Heart left ventricle (tissue), 16 donors: ENCODE results near the gene MYH11. TPM values are rescaled to one million over a fixed set of nuclear protein-coding genes. Genes with fewer than 3 reads are reported as not detected.

ENCODE experiments used
- ATAC-seq, 4 donors: fragments of 200-7000 bp; cut with Tn5 transposase; one replicate each; pipeline ENCODE4 v1.9.1; 2020 to 2022; ENCODE audit warnings: moderate library complexity in 4 of 4, mild to moderate bottlenecking in 3 of 4, moderate number of reproducible peaks in 1 of 4
- DNase-seq, 5 donors: peaks; one replicate each; pipeline ENCODE4 v3.0.0-alpha.2; 2020
- H3K27ac ChIP-seq, 12 donors: fragments of 200-600 bp; sonication (generic) in 4 of 12; one replicate each; pipeline versions ENCODE4 v1.5.0 to v1.8.0; 2016 to 2022; ENCODE audit warnings: mild to moderate bottlenecking in 2 of 12
- H3K27me3 ChIP-seq, 9 donors: fragments of 200-600 bp; sonication (generic) in 2 of 9; one replicate each; pipeline versions ENCODE4 v1.5.1 to v1.8.0; 2016 to 2022; ENCODE audit warnings: mild to moderate bottlenecking in 3 of 9
- H3K36me3 ChIP-seq, 9 donors: fragments of 200-600 bp; sonication (generic) in 2 of 9; one replicate each; pipeline versions ENCODE4 v1.5.0 to v1.8.0; 2018 to 2022; ENCODE audit warnings: mild to moderate bottlenecking in 2 of 9
- H3K4me1 ChIP-seq, 12 donors: fragments of 200-600 bp; sonication (generic) in 4 of 12; one replicate each; pipeline versions ENCODE4 v1.5.0 to v1.8.0; 2016 to 2022; ENCODE audit warnings: mild to moderate bottlenecking in 3 of 12
- H3K4me3 ChIP-seq, 12 donors: fragments of 200-600 bp; sonication (generic) in 4 of 12; one replicate each; pipeline versions ENCODE4 v1.5.0 to v1.8.0; 2017 to 2022; ENCODE audit warnings: mild to moderate bottlenecking in 9 of 12, moderate library complexity in 4 of 12
- H3K9me3 ChIP-seq, 12 donors: fragments of 200-600 bp; sonication (generic) in 4 of 12; one replicate each; pipeline versions ENCODE4 v1.5.0 to v1.8.0; 2016 to 2022; ENCODE audit warnings: mild to moderate bottlenecking in 1 of 12
- POLR2A ChIP-seq, 2 donors: fragments of 450-650 bp; IDR thresholded peaks; one replicate each; pipeline ENCODE4 v1.6.1; 2017; ENCODE audit warnings: antibody characterized with exemption in 2 of 2, mild to moderate bottlenecking in 2 of 2, moderate library complexity in 2 of 2
- WGBS, 4 donors: extraction: QIAGEN DNeasy Blood & Tissue Kit in 2 of 4; methylation state at CpG; one replicate each; pipeline versions ENCODE4 v1.1.5 to v1.1.7; 2013 to 2018; 5-methylcytosine and 5-hydroxymethylcytosine counted together
- intact Hi-C, 10 donors: fragments of 100-400 bp; cut with DNase I; formaldehyde crosslinking; loops; one replicate each; pipeline versions ENCODE4 v1.11.1 to v1.14.2; 2022
- polyA plus RNA-seq, 2 donors: library from polyadenylated mRNA; stranded (reverse); fragments of 200-250 nt; gene quantifications; one replicate each; pipeline ENCODE4 v1.2.3, GENCODE V29; 2013
- total RNA-seq, 9 donors: library from RNA; depleted of rRNA in 2 of 9; stranded (reverse); fragments of >200 nt in 2 of 9; fragmentation: NEBNext Ultra II Directional in 3 of 9; extraction: Animal tissue kit (Norgen Biotek cat#: 25700) in 3 of 9; gene quantifications; one replicate each; pipeline versions ENCODE4 v1.1.0 to v1.2.4, GENCODE V29; 2016 to 2023
- TF ChIP-seq, protein P1 (sequence below), 12 donors: fragments of 200-600 bp; sonication (generic) in 4 of 12; IDR thresholded peaks; one replicate each; pipeline versions ENCODE4 v1.5.0 to v1.8.0; 2018 to 2022; ENCODE audit warnings: antibody characterized with exemption in 12 of 12, mild to moderate bottlenecking in 5 of 12
- donor health status: ischemic (EF 13 %, LVEDD 7.1; RV severe dilation, severe dysfunction).
- donor health status: healthy with polysubstance abuse.
- donor health status: DM: no; HTN: yes; CAD: no.
- donor health status: DM: no; HTN: no; CAD: no.
- donor health status: ischemic (EF 25% LVEDD 6.9; RV normal size, moderate dysfunction).
- donor health status: ischemic (EF 25% LVEDD 5.7; RV mildly dilated, moderate dysfunction).
- donor health status: healthy.
- donor health status: DM: yes; HTN: yes; CAD: no.
- donor health status: ischemic (EF 35%, LVEDD 5.7; RV mildly dilated, moderate dysfunction).
- donor health status: nonischemic (EF 11% LVEDD 7.7; RV severe dilation, severe dysfunction).
- donor health status: DM: yes; HTN: yes; CAD: no.
- donor health status: PGD.
- donor health status: ischemic (EF 29% LVEDD 5.4; RV normal size, mild dysfunction).
- donor health status: nonischemic (EF 23%, LVEDD 6.1; RV moderate dilation, normal function).

The MYH11 gene
- total and polyA plus RNA-seq, 11 donors, result 9.8 to 71.9 (median 26.5) TPM

DNA sequence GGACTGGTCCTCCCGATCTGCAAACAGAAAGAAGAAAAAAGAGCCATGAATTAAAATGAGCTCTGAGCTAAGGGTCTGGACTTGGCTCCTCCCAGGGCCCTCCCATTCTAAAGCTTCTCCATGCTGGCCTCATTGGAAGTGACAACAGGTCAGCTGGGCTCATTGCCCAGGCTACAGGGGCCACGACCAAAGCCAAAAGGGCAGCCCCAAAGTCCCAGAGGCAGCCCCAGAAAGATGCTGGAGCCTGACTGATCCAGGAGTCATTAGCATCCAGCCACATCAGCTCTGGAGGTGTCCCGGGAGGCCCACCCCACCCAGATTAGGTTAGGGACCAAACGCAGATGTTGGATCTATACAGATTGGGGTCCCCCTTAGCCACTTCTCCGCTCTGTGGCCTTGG lies 58.2 kb downstream of the MYH11 start:
- peaks cover 0 to 8% (median 0%) of the 10 kb centered on the region in 12 donors for H3K4me1 ChIP-seq
- no peaks in the 10 kb centered on the region for H3K27me3 ChIP-seq
- no peak overlapping the region for H3K4me3 ChIP-seq
- intact Hi-C loops, result loop anchor here in 1 of 10 donors (10.0 kb wide), 1 partner anchor 56 kb away; the partner anchor contains the start of gene MYH11
- WGBS, 4 donors, result 65 to 79% (median 74%) methylated on average over 5 of the region's 5 CpGs
- H3K9me3 ChIP-seq, result peaks cover 0 to 12% (median 0%) of the 10 kb centered on the region in 12 donors
- DNase-seq (no peak), ATAC-seq (no peak)
- TF ChIP-seq, protein P1, sequence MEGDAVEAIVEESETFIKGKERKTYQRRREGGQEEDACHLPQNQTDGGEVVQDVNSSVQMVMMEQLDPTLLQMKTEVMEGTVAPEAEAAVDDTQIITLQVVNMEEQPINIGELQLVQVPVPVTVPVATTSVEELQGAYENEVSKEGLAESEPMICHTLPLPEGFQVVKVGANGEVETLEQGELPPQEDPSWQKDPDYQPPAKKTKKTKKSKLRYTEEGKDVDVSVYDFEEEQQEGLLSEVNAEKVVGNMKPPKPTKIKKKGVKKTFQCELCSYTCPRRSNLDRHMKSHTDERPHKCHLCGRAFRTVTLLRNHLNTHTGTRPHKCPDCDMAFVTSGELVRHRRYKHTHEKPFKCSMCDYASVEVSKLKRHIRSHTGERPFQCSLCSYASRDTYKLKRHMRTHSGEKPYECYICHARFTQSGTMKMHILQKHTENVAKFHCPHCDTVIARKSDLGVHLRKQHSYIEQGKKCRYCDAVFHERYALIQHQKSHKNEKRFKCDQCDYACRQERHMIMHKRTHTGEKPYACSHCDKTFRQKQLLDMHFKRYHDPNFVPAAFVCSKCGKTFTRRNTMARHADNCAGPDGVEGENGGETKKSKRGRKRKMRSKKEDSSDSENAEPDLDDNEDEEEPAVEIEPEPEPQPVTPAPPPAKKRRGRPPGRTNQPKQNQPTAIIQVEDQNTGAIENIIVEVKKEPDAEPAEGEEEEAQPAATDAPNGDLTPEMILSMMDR (IDR thresholded peaks at IDR 0.05), result no peak
- TF ChIP-seq POLR2A (IDR thresholded peaks at IDR 0.05), result no peak
- no peaks in the 10 kb centered on the region for H3K36me3 ChIP-seq
- peak overlapping the region in 1 of 12 donors; percentile 73 for H3K27ac ChIP-seq

DNA sequence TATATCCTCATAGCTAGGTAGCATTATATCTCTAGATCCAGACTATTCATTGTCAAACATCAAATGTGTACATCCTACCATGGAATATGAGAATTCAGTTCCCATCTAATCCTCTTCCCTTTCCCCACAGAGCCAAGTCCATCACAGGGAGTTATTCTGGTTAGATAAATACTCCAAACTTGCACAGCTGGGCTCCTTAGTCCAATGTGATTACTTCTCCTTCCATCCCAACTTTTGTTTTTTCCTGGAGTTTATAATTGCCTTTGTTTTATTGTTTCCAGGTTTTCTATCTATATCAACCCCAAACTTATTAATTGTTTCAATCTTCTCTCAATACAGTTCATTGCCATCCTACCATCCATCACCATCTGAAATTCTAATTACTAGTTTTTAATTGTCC lies 59.9 kb downstream of the MYH11 start:
- Histone ChIP-seq H3K4me3 (no peak overlapping the region), H3K4me1 (peaks cover 0 to 8% (median 0%) of the 10 kb centered on the region in 12 donors), H3K27me3 (no peaks in the 10 kb centered on the region), H3K36me3 (no peaks in the 10 kb centered on the region), H3K9me3 (peaks cover 0 to 12% (median 0%) of the 10 kb centered on the region in 12 donors), H3K27ac (peak overlapping the region in 1 of 12 donors; percentile 38)
- no peak for ATAC-seq
- DNase-seq, result no peak
- TF ChIP-seq POLR2A (IDR thresholded peaks at IDR 0.05), result no peak
- TF ChIP-seq, protein P1 (IDR thresholded peaks at IDR 0.05), result no peak
- intact Hi-C loops, result loop anchor here in 1 of 10 donors (10.0 kb wide), 1 partner anchor 58 kb away; the partner anchor contains the start of gene MYH11

DNA sequence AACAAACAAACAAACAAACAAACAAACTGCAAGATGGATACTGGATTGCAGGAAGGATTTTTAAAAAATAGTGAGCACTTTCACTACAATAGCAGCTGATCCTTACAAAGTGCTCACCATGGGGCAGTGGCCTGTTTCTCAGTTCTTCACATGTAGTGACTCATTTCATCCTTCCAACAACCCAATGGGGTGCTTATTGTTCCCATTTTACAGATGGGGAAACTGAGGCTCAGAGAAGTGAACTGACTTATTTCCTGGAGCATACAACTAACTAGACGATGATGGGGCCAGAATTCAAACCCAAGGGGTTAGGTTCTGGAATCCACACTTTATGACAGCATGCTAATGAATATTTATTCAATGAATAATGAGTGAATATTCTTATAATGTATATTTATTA lies 61.2 kb downstream of the MYH11 start:
- H3K36me3 ChIP-seq, result no peaks in the 10 kb centered on the region
- no peak for ATAC-seq
- DNase-seq, result no peak
- peak overlapping the region in 1 of 12 donors; percentile 38 for H3K27ac ChIP-seq
- peaks cover 0 to 10% (median 0%) of the 10 kb centered on the region in 12 donors for H3K4me1 ChIP-seq
- no peak overlapping the region for H3K4me3 ChIP-seq
- H3K27me3 ChIP-seq, result no peaks in the 10 kb centered on the region
- intact Hi-C loops, result loop anchor here in 1 of 10 donors (10.0 kb wide), 1 partner anchor 59 kb away; the partner anchor contains the start of gene MYH11
- 84 to 93% (median 85%) methylated on average over 1 of the region's 1 CpG for WGBS, 4 donors
- TF ChIP-seq, protein P1 (IDR thresholded peaks at IDR 0.05), result no peak
- TF ChIP-seq POLR2A (IDR thresholded peaks at IDR 0.05), result no peak
- H3K9me3 ChIP-seq, result peaks cover 0 to 12% (median 0%) of the 10 kb centered on the region in 12 donors

DNA sequence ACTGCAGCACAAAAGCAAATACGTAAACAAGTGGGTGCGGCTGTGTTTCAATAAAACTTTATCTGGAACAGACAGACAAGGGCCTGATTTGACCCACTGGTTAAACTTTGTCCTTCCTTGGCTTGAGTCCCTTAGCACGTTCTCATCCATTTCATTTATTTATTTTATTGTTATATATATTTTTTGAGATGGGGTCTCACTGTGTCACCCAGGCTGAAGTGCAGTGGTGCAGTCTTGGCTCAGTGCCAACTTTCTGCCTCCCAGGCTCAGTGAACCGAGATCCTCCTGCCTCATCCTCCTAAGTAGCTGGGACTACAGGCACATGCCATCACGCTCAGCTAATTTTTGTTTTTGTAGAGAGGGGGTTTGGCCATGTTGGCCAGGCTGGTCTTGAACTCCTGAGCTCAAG lies 64.3 kb downstream of the MYH11 start:
- DNase-seq (no peak), ATAC-seq (no peak)
- Histone ChIP-seq H3K27me3 (no peaks in the 10 kb centered on the region), H3K9me3 (peaks cover 0 to 12% (median 0%) of the 10 kb centered on the region in 12 donors), H3K4me1 (peaks cover 0 to 16% (median 0%) of the 10 kb centered on the region in 12 donors), H3K27ac (peak overlapping the region in 1 of 12 donors; percentile 71), H3K4me3 (no peak overlapping the region), H3K36me3 (no peaks in the 10 kb centered on the region)
- intact Hi-C loops, result loop anchor here in 1 of 10 donors (10.0 kb wide), 1 partner anchor 62 kb away; the partner anchor contains the start of gene MYH11
- WGBS, 4 donors, result 85 to 87% (median 86%) methylated on average over 5 of the region's 5 CpGs
- TF ChIP-seq, protein P1 (IDR thresholded peaks at IDR 0.05), result no peak
- TF ChIP-seq POLR2A (IDR thresholded peaks at IDR 0.05), result no peak
